Measurements from ENCODE around the gene SORCS2.

- TF ChIP-seq TARDBP (IDR thresholded peaks at IDR 0.05): no peak
- no peak for TF ChIP-seq ZNF384 (IDR thresholded peaks at IDR 0.05)
- TF ChIP-seq BHLHE40 (IDR thresholded peaks at IDR 0.05; ENCODE audit: borderline replicate concordance): no peak
- no peak for TF ChIP-seq SP1 (IDR thresholded peaks at IDR 0.05)
- TF ChIP-seq SUZ12 (IDR thresholded peaks at IDR 0.05): no peak
- TF ChIP-seq HDGF (IDR thresholded peaks at IDR 0.05; ENCODE audit: borderline replicate concordance): no peak
- TF ChIP-seq FOXA1 (IDR thresholded peaks at IDR 0.05): no peak
- no peak for TF ChIP-seq FOXM1 (IDR thresholded peaks at IDR 0.05; ENCODE audit: borderline replicate concordance)
- no peak for TF ChIP-seq NFRKB (IDR thresholded peaks at IDR 0.05)
- TF ChIP-seq CTBP1 (IDR thresholded peaks at IDR 0.05; ENCODE audit: borderline replicate concordance): no peak
- TF ChIP-seq ELF4 (IDR thresholded peaks at IDR 0.05): no peak
Observed at GRCh38 chr4:7267829-7268228, 75.5 kb downstream of the SORCS2 start.
